ENCODE measurements around the gene STAT5B. TPM values are rescaled to one million over a fixed set of nuclear protein-coding genes. Genes with fewer than 3 reads are reported as not detected.

STAT5B gene
- total RNA-seq, 1 donor from 2014 or later, result 23.1 TPM

- no peak overlapping the region for H3K9ac ChIP-seq (ENCODE audit: low read length)
- no peaks in the 10 kb centered on the region for H3K4me1 Mint-ChIP-seq (ENCODE audit: low read depth, unreplicated experiment)
- no peaks in the 10 kb centered on the region for H3K79me2 ChIP-seq (ENCODE audit: insufficient read depth, low read length)
- no peak overlapping the region for H3K4me2 ChIP-seq (ENCODE audit: low read length)
- no peak for DNase-seq (ENCODE audit: low read depth)
- no peak overlapping the region for H3K27ac ChIP-seq (ENCODE audit: low read depth, low read length)
- H3K9me3 Mint-ChIP-seq (ENCODE audit: unreplicated experiment), result no peaks in the 10 kb centered on the region
- peaks cover 17% of the 10 kb centered on the region for H3K36me3 Mint-ChIP-seq (ENCODE audit: low read depth, unreplicated experiment)
- peaks cover 15% of the 10 kb centered on the region for H4K20me1 ChIP-seq (ENCODE audit: insufficient read depth, low read length)
- no peak overlapping the region for H2AFZ ChIP-seq (ENCODE audit: low read depth, low read length)
- H3K27me3 Mint-ChIP-seq (ENCODE audit: low read depth, unreplicated experiment), result no peaks in the 10 kb centered on the region
- no peak overlapping the region for H3K4me3 ChIP-seq (ENCODE audit: insufficient read depth, low read depth, low read length)
- H3K27ac Mint-ChIP-seq (ENCODE audit: unreplicated experiment), result no peak overlapping the region
- FAIRE-seq, result no peak
- peaks cover 15% of the 10 kb centered on the region for H3K36me3 ChIP-seq (ENCODE audit: insufficient read depth, low read length)
- H3K4me1 ChIP-seq (ENCODE audit: insufficient read depth, low read length), result no peaks in the 10 kb centered on the region
- H3K9me3 ChIP-seq (ENCODE audit: insufficient read depth, low read depth, low read length), result no peaks in the 10 kb centered on the region
- no peak for TF ChIP-seq EZH2 (IDR thresholded peaks at IDR 0.05; ENCODE audit: insufficient read depth, low read length)
- no peak for TF ChIP-seq CTCF (IDR thresholded peaks at IDR 0.05; ENCODE audit: insufficient read depth, low read depth, low read length)
- H3K4me3 Mint-ChIP-seq (ENCODE audit: unreplicated experiment), result no peak overlapping the region
- H3K27me3 ChIP-seq (ENCODE audit: insufficient read depth, low read length), result no peaks in the 10 kb centered on the region
Observed at GRCh38 chr17:42201458-42201772, 74.8 kb downstream of the STAT5B start.

GRCh38 chr17:42200706-42201457 is 75.3 kb downstream of the STAT5B start:
- Histone ChIP-seq H3K27me3 (ENCODE audit: insufficient read depth, low read length) (no peaks in the 10 kb centered on the region), H3K4me1 (ENCODE audit: insufficient read depth, low read length) (no peaks in the 10 kb centered on the region), H3K9me3 (ENCODE audit: insufficient read depth, low read depth, low read length) (no peaks in the 10 kb centered on the region), H3K27ac (ENCODE audit: low read depth, low read length) (no peak overlapping the region), H3K9ac (ENCODE audit: low read length) (no peak overlapping the region), H4K20me1 (ENCODE audit: insufficient read depth, low read length) (peaks cover 15% of the 10 kb centered on the region), H2AFZ (ENCODE audit: low read depth, low read length) (no peak overlapping the region), H3K79me2 (ENCODE audit: insufficient read depth, low read length) (no peaks in the 10 kb centered on the region), H3K4me3 (ENCODE audit: insufficient read depth, low read depth, low read length) (no peak overlapping the region), H3K36me3 (ENCODE audit: insufficient read depth, low read length) (peaks cover 14% of the 10 kb centered on the region), H3K4me2 (ENCODE audit: low read length) (no peak overlapping the region)
- H3K36me3 Mint-ChIP-seq (ENCODE audit: low read depth, unreplicated experiment), result peaks cover 17% of the 10 kb centered on the region
- H3K4me3 Mint-ChIP-seq (ENCODE audit: unreplicated experiment), result no peak overlapping the region
- FAIRE-seq (no peak), DNase-seq (ENCODE audit: low read depth) (peak; percentile 36)
- H3K4me1 Mint-ChIP-seq (ENCODE audit: low read depth, unreplicated experiment), result no peaks in the 10 kb centered on the region
- no peaks in the 10 kb centered on the region for H3K9me3 Mint-ChIP-seq (ENCODE audit: unreplicated experiment)
- no peak for TF ChIP-seq CTCF (IDR thresholded peaks at IDR 0.05; ENCODE audit: insufficient read depth, low read depth, low read length)
- no peak for TF ChIP-seq EZH2 (IDR thresholded peaks at IDR 0.05; ENCODE audit: insufficient read depth, low read length)
- no peaks in the 10 kb centered on the region for H3K27me3 Mint-ChIP-seq (ENCODE audit: low read depth, unreplicated experiment)
- H3K27ac Mint-ChIP-seq (ENCODE audit: unreplicated experiment), result no peak overlapping the region

- Histone ChIP-seq H3K27ac (ENCODE audit: low read depth, low read length) (no peak overlapping the region), H3K4me2 (ENCODE audit: low read length) (no peak overlapping the region), H3K27me3 (ENCODE audit: insufficient read depth, low read length) (no peaks in the 10 kb centered on the region), H3K4me1 (ENCODE audit: insufficient read depth, low read length) (no peaks in the 10 kb centered on the region), H3K9me3 (ENCODE audit: insufficient read depth, low read depth, low read length) (no peaks in the 10 kb centered on the region), H3K9ac (ENCODE audit: low read length) (no peak overlapping the region), H2AFZ (ENCODE audit: low read depth, low read length) (no peak overlapping the region), H4K20me1 (ENCODE audit: insufficient read depth, low read length) (peaks cover 15% of the 10 kb centered on the region), H3K36me3 (ENCODE audit: insufficient read depth, low read length) (peaks cover 8% of the 10 kb centered on the region), H3K4me3 (ENCODE audit: insufficient read depth, low read depth, low read length) (no peak overlapping the region), H3K79me2 (ENCODE audit: insufficient read depth, low read length) (no peaks in the 10 kb centered on the region)
- Mint-ChIP-seq H3K27me3 (ENCODE audit: low read depth, unreplicated experiment) (no peaks in the 10 kb centered on the region), H3K9me3 (ENCODE audit: unreplicated experiment) (no peaks in the 10 kb centered on the region), H3K27ac (ENCODE audit: unreplicated experiment) (no peak overlapping the region), H3K4me3 (ENCODE audit: unreplicated experiment) (no peak overlapping the region), H3K4me1 (ENCODE audit: low read depth, unreplicated experiment) (no peaks in the 10 kb centered on the region), H3K36me3 (ENCODE audit: low read depth, unreplicated experiment) (peaks cover 17% of the 10 kb centered on the region)
- DNase-seq (ENCODE audit: low read depth), result no peak
- no peak for FAIRE-seq
- TF ChIP-seq CTCF (IDR thresholded peaks at IDR 0.05; ENCODE audit: insufficient read depth, low read depth, low read length), result no peak
- no peak for TF ChIP-seq EZH2 (IDR thresholded peaks at IDR 0.05; ENCODE audit: insufficient read depth, low read length)
Observed at GRCh38 chr17:42199416-42200011, 76.7 kb downstream of the STAT5B start.

All from astrocyte (in vitro differentiated cells and primary cell).